Activated CD4-positive, alpha-beta T cell treated with anti-CD3 and anti-CD28 coated beads, Interleukin-2, amount 10 ng/mL, durations not matched to agents 24 days and 14 days (primary cell): ENCODE results near the gene SEMA3F. TPM values are rescaled to one million over a fixed set of nuclear protein-coding genes. Genes with fewer than 3 reads are reported as not detected.
A peak's percentile ranks its signal among the peaks of the same experiment; 100 is the strongest.

Experiments
- DNase-seq: peaks from one replicate; pipeline ENCODE4 v3.0.0; 2022
- H3K27ac Mint-ChIP-seq: one replicate; pipeline ENCODE4 v1.8.0; 2022; ENCODE audit warnings: mild to moderate bottlenecking, mixed read lengths
- H3K27me3 Mint-ChIP-seq: one replicate; pipeline ENCODE4 v1.8.0; 2022; ENCODE audit warnings: mixed read lengths
- H3K36me3 Mint-ChIP-seq: one replicate; pipeline ENCODE4 v1.8.0; 2022; ENCODE audit warnings: low read depth, mild to moderate bottlenecking, mixed read lengths
- H3K4me1 Mint-ChIP-seq: one replicate; pipeline ENCODE4 v1.8.0; 2021; ENCODE audit warnings: mixed read lengths
- H3K4me3 Mint-ChIP-seq: one replicate; pipeline ENCODE4 v1.8.0; 2022; ENCODE audit warnings: mild to moderate bottlenecking, moderate library complexity, mixed read lengths
- H3K9me3 Mint-ChIP-seq: one replicate; pipeline ENCODE4 v1.8.0; 2021; ENCODE audit warnings: mixed read lengths
- intact Hi-C: fragments of 100-400 bp; cut with micrococcal nuclease; formaldehyde crosslinking; loops from one replicate; pipeline ENCODE4 v1.15.1; 2023
- total RNA-seq: library from RNA; stranded (reverse); gene quantifications from 2 replicates; pipeline ENCODE4 v1.2.3, GENCODE V29; 2022

SEMA3F gene
- total RNA-seq, 1 donor from 2014 or later = 0.14 TPM

GRCh38 chr3:50193286-50193685 lies 38.2 kb downstream of the SEMA3F start:
- Mint-ChIP-seq H3K27me3 (peaks cover 23% of the 10 kb centered on the region), H3K4me3 (no peak overlapping the region), H3K36me3 (no peaks in the 10 kb centered on the region), H3K9me3 (no peaks in the 10 kb centered on the region), H3K27ac (no peak overlapping the region), H3K4me1 (peaks cover 5% of the 10 kb centered on the region)
- intact Hi-C loops = loop anchor here (2.0 kb wide), 1 partner anchor 132 kb away; no protein-coding TSS in a partner anchor
- no peak for DNase-seq

GRCh38 chr3:50193746-50194127 lies 38.6 kb downstream of the SEMA3F start:
- intact Hi-C loops = loop anchor here (2.0 kb wide), 1 partner anchor 131 kb away; no protein-coding TSS in a partner anchor
- Mint-ChIP-seq H3K9me3 (no peaks in the 10 kb centered on the region), H3K4me1 (peaks cover 5% of the 10 kb centered on the region), H3K4me3 (peak overlapping the region; percentile 26), H3K27me3 (peaks cover 23% of the 10 kb centered on the region), H3K27ac (no peak overlapping the region), H3K36me3 (no peaks in the 10 kb centered on the region)
- DNase-seq = no peak

- Mint-ChIP-seq H3K4me1 (peaks cover 5% of the 10 kb centered on the region), H3K9me3 (no peaks in the 10 kb centered on the region), H3K36me3 (no peaks in the 10 kb centered on the region), H3K27ac (no peak overlapping the region), H3K27me3 (peaks cover 23% of the 10 kb centered on the region), H3K4me3 (peak overlapping the region; percentile 51)
- peak; percentile 94 for DNase-seq
- intact Hi-C loops = no loop called here
Observed at GRCh38 chr3:50194128-50194902, 39.2 kb downstream of the SEMA3F start.

- intact Hi-C loops = no loop called here
- H3K27me3 Mint-ChIP-seq = peaks cover 23% of the 10 kb centered on the region
- DNase-seq = no peak
Observed at GRCh38 chr3:50194903-50195500, 39.9 kb downstream of the SEMA3F start.

GRCh38 chr3:50195501-50196252 lies 40.6 kb downstream of the SEMA3F start:
- Mint-ChIP-seq H3K4me3 (no peak overlapping the region), H3K9me3 (no peaks in the 10 kb centered on the region), H3K27me3 (peaks cover 23% of the 10 kb centered on the region), H3K4me1 (peaks cover 5% of the 10 kb centered on the region), H3K27ac (no peak overlapping the region), H3K36me3 (no peaks in the 10 kb centered on the region)
- intact Hi-C loops = no loop called here
- no peak for DNase-seq

More at GRCh38 chr3:50194903-50195500, 39.9 kb downstream of the SEMA3F start:
- Mint-ChIP-seq H3K4me1 (peaks cover 5% of the 10 kb centered on the region), H3K4me3 (peak overlapping the region; percentile 51), H3K27ac (no peak overlapping the region), H3K36me3 (no peaks in the 10 kb centered on the region), H3K9me3 (no peaks in the 10 kb centered on the region)

- Mint-ChIP-seq H3K27ac (no peak overlapping the region), H3K4me1 (peaks cover 5% of the 10 kb centered on the region)
- intact Hi-C loops = no loop called here
Observed at GRCh38 chr3:50196253-50196801, 41.2 kb downstream of the SEMA3F start.

GRCh38 chr3:50201573-50202315 lies 46.6 kb downstream of the SEMA3F start:
- intact Hi-C loops = no loop called here
- Mint-ChIP-seq H3K27me3 (peaks cover 36% of the 10 kb centered on the region), H3K4me3 (no peak overlapping the region), H3K36me3 (no peaks in the 10 kb centered on the region), H3K4me1 (no peaks in the 10 kb centered on the region), H3K27ac (no peak overlapping the region), H3K9me3 (no peaks in the 10 kb centered on the region)
- DNase-seq = no peak

More at GRCh38 chr3:50196253-50196801, 41.2 kb downstream of the SEMA3F start:
- no peak for DNase-seq
- Mint-ChIP-seq H3K9me3 (no peaks in the 10 kb centered on the region), H3K36me3 (no peaks in the 10 kb centered on the region), H3K4me3 (no peak overlapping the region), H3K27me3 (peaks cover 23% of the 10 kb centered on the region)

- H3K27ac Mint-ChIP-seq = no peak overlapping the region
- no peaks in the 10 kb centered on the region for H3K4me1 Mint-ChIP-seq
- intact Hi-C loops = no loop called here
Observed at GRCh38 chr3:50202353-50203112, 47.4 kb downstream of the SEMA3F start.

GRCh38 chr3:50203113-50203808 lies 48.1 kb downstream of the SEMA3F start:
- Mint-ChIP-seq H3K27ac (no peak overlapping the region), H3K9me3 (no peaks in the 10 kb centered on the region), H3K4me1 (no peaks in the 10 kb centered on the region), H3K27me3 (peaks cover 38% of the 10 kb centered on the region), H3K4me3 (no peak overlapping the region), H3K36me3 (no peaks in the 10 kb centered on the region)
- no peak for DNase-seq
- intact Hi-C loops = no loop called here

More at GRCh38 chr3:50202353-50203112, 47.4 kb downstream of the SEMA3F start:
- Mint-ChIP-seq H3K4me3 (no peak overlapping the region), H3K9me3 (no peaks in the 10 kb centered on the region), H3K36me3 (no peaks in the 10 kb centered on the region), H3K27me3 (peaks cover 35% of the 10 kb centered on the region)
- DNase-seq = no peak

- Mint-ChIP-seq H3K9me3 (no peaks in the 10 kb centered on the region), H3K36me3 (no peaks in the 10 kb centered on the region), H3K4me3 (no peak overlapping the region), H3K27ac (no peak overlapping the region), H3K4me1 (no peaks in the 10 kb centered on the region), H3K27me3 (peaks cover 42% of the 10 kb centered on the region)
- intact Hi-C loops = no loop called here
- no peak for DNase-seq
Observed at GRCh38 chr3:50203809-50204803, 49.0 kb downstream of the SEMA3F start.

GRCh38 chr3:50204804-50205412 lies 49.8 kb downstream of the SEMA3F start, which contains the start of gene SLC38A3:
Gene SLC38A3 (plus strand): TSS chr3:50205271. CDS start chr3:50214200, 8,929 bp downstream.
- peak; percentile 67 for DNase-seq
- H3K4me1 Mint-ChIP-seq = no peaks in the 10 kb centered on the region
- no peaks in the 10 kb centered on the region for H3K9me3 Mint-ChIP-seq
- H3K36me3 Mint-ChIP-seq = no peaks in the 10 kb centered on the region
- peaks cover 42% of the 10 kb centered on the region for H3K27me3 Mint-ChIP-seq
- no peak within 1 kb of the TSS for H3K27ac Mint-ChIP-seq
- intact Hi-C loops = no loop called here
- no peak within 1 kb of the TSS for H3K4me3 Mint-ChIP-seq
